Astrocyte (in vitro differentiated cells and primary cell): Measurements from ENCODE around the gene SACS. TPM values are rescaled to one million over a fixed set of nuclear protein-coding genes. Genes with fewer than 3 reads are reported as not detected.

Experiments used
- DNase-seq: peaks from one replicate; pipeline ENCODE4 v3.0.0-alpha.2; 2010; ENCODE audit warnings: low read depth
- FAIRE-seq: peaks from 2 replicates; lab custom pipeline; 2011; peaks lifted over from hg19 to GRCh38; lab: Jason Lieb, UNC
- H2AFZ ChIP-seq: 2 replicates; pipeline ENCODE4 v1.6.0; 2012; ENCODE audit warnings: low read depth, low read length, inconsistent platforms
- H3K27ac ChIP-seq: 2 replicates; pipeline ENCODE4 v1.5.1; 2011; ENCODE audit warnings: low read depth, low read length, inconsistent platforms
- H3K27me3 ChIP-seq: 2 replicates; pipeline ENCODE4 v1.6.0; 2011; ENCODE audit warnings: low read length, inconsistent platforms; ENCODE audit not compliant: insufficient read depth
- H3K36me3 ChIP-seq: 2 replicates; pipeline ENCODE4 v1.5.1; 2011; ENCODE audit warnings: low read length, inconsistent platforms; ENCODE audit not compliant: insufficient read depth
- H3K4me1 ChIP-seq: 2 replicates; pipeline ENCODE4 v1.5.1; 2011; ENCODE audit warnings: low read length, inconsistent platforms; ENCODE audit not compliant: insufficient read depth
- H3K4me2 ChIP-seq: 2 replicates; pipeline ENCODE4 v1.6.0; 2012; ENCODE audit warnings: low read length, inconsistent platforms
- H3K4me3 ChIP-seq: 2 replicates; pipeline ENCODE4 v1.5.1; 2011; ENCODE audit warnings: low read depth, mild to moderate bottlenecking, low read length, inconsistent platforms; ENCODE audit not compliant: insufficient read depth
- H3K79me2 ChIP-seq: 2 replicates; pipeline ENCODE4 v1.6.0; 2012; ENCODE audit warnings: mild to moderate bottlenecking, low read length, inconsistent platforms; ENCODE audit not compliant: insufficient read depth
- H3K9ac ChIP-seq: 2 replicates; pipeline ENCODE4 v1.6.0; 2012; ENCODE audit warnings: mild to moderate bottlenecking, low read length, inconsistent platforms
- H3K9me3 ChIP-seq: 2 replicates; pipeline ENCODE4 v1.5.1; 2012; ENCODE audit warnings: low read depth, mild to moderate bottlenecking, low read length, inconsistent platforms; ENCODE audit not compliant: insufficient read depth
- H4K20me1 ChIP-seq: 2 replicates; pipeline ENCODE4 v1.6.0; 2012; ENCODE audit warnings: low read length, inconsistent platforms; ENCODE audit not compliant: insufficient read depth
- H3K27ac Mint-ChIP-seq: one replicate; pipeline ENCODE4 v1.8.0; 2021; ENCODE audit warnings: mild to moderate bottlenecking, mixed read lengths; ENCODE audit not compliant: unreplicated experiment
- H3K27me3 Mint-ChIP-seq: one replicate; pipeline ENCODE4 v1.8.0; 2021; ENCODE audit warnings: low read depth, mixed read lengths; ENCODE audit not compliant: unreplicated experiment
- H3K36me3 Mint-ChIP-seq: one replicate; pipeline ENCODE4 v1.8.0; 2021; ENCODE audit warnings: low read depth, mixed read lengths; ENCODE audit not compliant: unreplicated experiment
- H3K4me1 Mint-ChIP-seq: one replicate; pipeline ENCODE4 v1.8.0; 2021; ENCODE audit warnings: low read depth, mixed read lengths; ENCODE audit not compliant: unreplicated experiment
- H3K4me3 Mint-ChIP-seq: one replicate; pipeline ENCODE4 v1.8.0; 2021; ENCODE audit warnings: mild to moderate bottlenecking, moderate library complexity, mixed read lengths; ENCODE audit not compliant: unreplicated experiment
- H3K9me3 Mint-ChIP-seq: one replicate; pipeline ENCODE4 v1.8.0; 2021; ENCODE audit warnings: mild to moderate bottlenecking, mixed read lengths; ENCODE audit not compliant: unreplicated experiment
- EZH2 ChIP-seq: IDR thresholded peaks from 2 replicates; pipeline ENCODE4 v1.6.1; 2012; ENCODE audit warnings: mild to moderate bottlenecking, low read length, inconsistent platforms; ENCODE audit not compliant: insufficient read depth
- total RNA-seq: library from RNA; stranded (reverse); gene quantifications from 2 replicates; pipeline ENCODE4 v1.2.1, GENCODE V29; 2021
- TF ChIP-seq, protein P1 (sequence below): IDR thresholded peaks from 2 replicates; pipeline ENCODE4 v1.5.1; 2011; ENCODE audit warnings: low read depth, mild to moderate bottlenecking, inconsistent platforms, low read length, moderate library complexity; ENCODE audit not compliant: insufficient read depth

The SACS gene
- total RNA-seq, 1 donor from 2014 or later, result 79.4 TPM

GRCh38 chr13:23292586-23292985 lies 140.9 kb downstream of the SACS start:
- Mint-ChIP-seq H3K4me1 (peaks cover 9% of the 10 kb centered on the region), H3K4me3 (no peak overlapping the region), H3K27ac (no peak overlapping the region), H3K36me3 (no peaks in the 10 kb centered on the region), H3K9me3 (no peaks in the 10 kb centered on the region), H3K27me3 (no peaks in the 10 kb centered on the region)
- no peaks in the 10 kb centered on the region for H3K79me2 ChIP-seq
- H3K27me3 ChIP-seq, result no peaks in the 10 kb centered on the region
- H4K20me1 ChIP-seq, result no peaks in the 10 kb centered on the region
- H3K36me3 ChIP-seq, result no peaks in the 10 kb centered on the region
- peaks cover 4% of the 10 kb centered on the region for H3K4me1 ChIP-seq
- H2AFZ ChIP-seq, result no peak overlapping the region
- no peaks in the 10 kb centered on the region for H3K9me3 ChIP-seq
- no peak for FAIRE-seq
- no peak for DNase-seq
- no peak overlapping the region for H3K4me3 ChIP-seq
- no peak overlapping the region for H3K27ac ChIP-seq
- no peak overlapping the region for H3K4me2 ChIP-seq
- no peak overlapping the region for H3K9ac ChIP-seq
- TF ChIP-seq, protein P1, sequence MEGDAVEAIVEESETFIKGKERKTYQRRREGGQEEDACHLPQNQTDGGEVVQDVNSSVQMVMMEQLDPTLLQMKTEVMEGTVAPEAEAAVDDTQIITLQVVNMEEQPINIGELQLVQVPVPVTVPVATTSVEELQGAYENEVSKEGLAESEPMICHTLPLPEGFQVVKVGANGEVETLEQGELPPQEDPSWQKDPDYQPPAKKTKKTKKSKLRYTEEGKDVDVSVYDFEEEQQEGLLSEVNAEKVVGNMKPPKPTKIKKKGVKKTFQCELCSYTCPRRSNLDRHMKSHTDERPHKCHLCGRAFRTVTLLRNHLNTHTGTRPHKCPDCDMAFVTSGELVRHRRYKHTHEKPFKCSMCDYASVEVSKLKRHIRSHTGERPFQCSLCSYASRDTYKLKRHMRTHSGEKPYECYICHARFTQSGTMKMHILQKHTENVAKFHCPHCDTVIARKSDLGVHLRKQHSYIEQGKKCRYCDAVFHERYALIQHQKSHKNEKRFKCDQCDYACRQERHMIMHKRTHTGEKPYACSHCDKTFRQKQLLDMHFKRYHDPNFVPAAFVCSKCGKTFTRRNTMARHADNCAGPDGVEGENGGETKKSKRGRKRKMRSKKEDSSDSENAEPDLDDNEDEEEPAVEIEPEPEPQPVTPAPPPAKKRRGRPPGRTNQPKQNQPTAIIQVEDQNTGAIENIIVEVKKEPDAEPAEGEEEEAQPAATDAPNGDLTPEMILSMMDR, result no peak

- Histone ChIP-seq H3K9me3 (no peaks in the 10 kb centered on the region), H2AFZ (no peak overlapping the region), H3K27ac (no peak overlapping the region), H3K4me3 (no peak overlapping the region), H3K36me3 (no peaks in the 10 kb centered on the region), H3K4me2 (no peak overlapping the region), H4K20me1 (no peaks in the 10 kb centered on the region), H3K27me3 (no peaks in the 10 kb centered on the region), H3K4me1 (peaks cover 4% of the 10 kb centered on the region), H3K9ac (no peak overlapping the region), H3K79me2 (no peaks in the 10 kb centered on the region)
- TF ChIP-seq EZH2, result no peak
- H3K4me3 Mint-ChIP-seq, result no peak overlapping the region
- no peak overlapping the region for H3K27ac Mint-ChIP-seq
- DNase-seq, result peak; percentile 35
- no peaks in the 10 kb centered on the region for H3K9me3 Mint-ChIP-seq
- no peaks in the 10 kb centered on the region for H3K27me3 Mint-ChIP-seq
- H3K36me3 Mint-ChIP-seq, result no peaks in the 10 kb centered on the region
- H3K4me1 Mint-ChIP-seq, result peaks cover 9% of the 10 kb centered on the region
- FAIRE-seq, result peak; percentile 86
Observed at GRCh38 chr13:23289917-23290357, 143.6 kb downstream of the SACS start.

GRCh38 chr13:23288995-23289394 lies 144.5 kb downstream of the SACS start:
- Histone ChIP-seq H3K36me3 (no peaks in the 10 kb centered on the region), H3K9ac (no peak overlapping the region), H3K4me3 (no peak overlapping the region), H3K79me2 (no peaks in the 10 kb centered on the region), H4K20me1 (no peaks in the 10 kb centered on the region), H3K9me3 (no peaks in the 10 kb centered on the region), H3K27ac (no peak overlapping the region), H2AFZ (no peak overlapping the region), H3K4me2 (no peak overlapping the region), H3K27me3 (no peaks in the 10 kb centered on the region), H3K4me1 (peaks cover 4% of the 10 kb centered on the region)
- no peak for FAIRE-seq
- Mint-ChIP-seq H3K4me3 (no peak overlapping the region), H3K27ac (no peak overlapping the region), H3K27me3 (no peaks in the 10 kb centered on the region), H3K9me3 (no peaks in the 10 kb centered on the region), H3K36me3 (no peaks in the 10 kb centered on the region), H3K4me1 (peaks cover 9% of the 10 kb centered on the region)
- no peak for DNase-seq
- TF ChIP-seq, protein P1, result no peak
- no peak for TF ChIP-seq EZH2
